Cardiac fibroblast (primary cell): Measurements from ENCODE around the gene OR7D2.
A peak's percentile ranks its signal among the peaks of the same experiment; 100 is the strongest.

Experiments
- DNase-seq, 2 donors: peaks; one replicate each; pipeline versions ENCODE4 v3.0.0 to v3.0.0-alpha.2; 2010; ENCODE audit warnings: low read depth in 2 of 2
- H3K4me3 ChIP-seq, 2 donors: replicated peaks in 1 of 2; 1 replicate in 1 of 2; 2 replicates in 1 of 2; pipeline ENCODE4 v1.5.1; 2011; ENCODE audit warnings: low read depth in 2 of 2, low read length in 2 of 2, mild to moderate bottlenecking in 2 of 2, moderate library complexity in 1 of 2
- CTCF ChIP-seq: IDR thresholded peaks from one replicate; pipeline ENCODE4 v1.5.1; 2011; ENCODE audit warnings: low read depth, mild to moderate bottlenecking, low read length, inconsistent platforms

OR7D2 gene

GRCh38 chr19:9159891-9160290, 18.9 kb upstream of the OR7D2 start:
- no peak for DNase-seq
- TF ChIP-seq CTCF = no peak
- no peak overlapping the region for H3K4me3 ChIP-seq

- no peak overlapping the region for H3K4me3 ChIP-seq
- no peak for TF ChIP-seq CTCF
- DNase-seq = no peak
Measured at GRCh38 chr19:9161427-9161826, 17.4 kb upstream of the OR7D2 start.

GRCh38 chr19:9165261-9165660, 13.5 kb upstream of the OR7D2 start:
- peak in 1 of 2 donors; percentile 54 for DNase-seq
- no peak for TF ChIP-seq CTCF
- no peak overlapping the region for H3K4me3 ChIP-seq

- H3K4me3 ChIP-seq = no peak overlapping the region
- no peak for DNase-seq
- no peak for TF ChIP-seq CTCF
Measured at GRCh38 chr19:9166846-9167245, 11.9 kb upstream of the OR7D2 start.

GRCh38 chr19:9171393-9171991, 7.3 kb upstream of the OR7D2 start:
- TF ChIP-seq CTCF = no peak
- H3K4me3 ChIP-seq = no peak overlapping the region
- peak; percentile 11 to 29 for DNase-seq

- no peak for TF ChIP-seq CTCF
- H3K4me3 ChIP-seq = no peak overlapping the region
- DNase-seq = no peak
Measured at GRCh38 chr19:9175326-9175725, 3.5 kb upstream of the OR7D2 start.

- H3K4me3 ChIP-seq = no peak overlapping the region
- no peak for DNase-seq
- no peak for TF ChIP-seq CTCF
Measured at GRCh38 chr19:9183000-9183399, 4.2 kb downstream of the OR7D2 start.
